Stimulated activated CD4-positive, alpha-beta T cell treated with anti-CD3 and anti-CD28 coated beads, Interleukin-1b, Interleukin-23, amount 100 ng/mL, for 1 hour (primary cell): ENCODE data around the gene SLC35A5.

ENCODE experiments used
- DNase-seq, 2 donors: peaks; one replicate each; pipeline ENCODE4 v3.0.0-alpha.2; 2020; ENCODE audit warnings: low read depth in 2 of 2

The SLC35A5 gene

DNA sequence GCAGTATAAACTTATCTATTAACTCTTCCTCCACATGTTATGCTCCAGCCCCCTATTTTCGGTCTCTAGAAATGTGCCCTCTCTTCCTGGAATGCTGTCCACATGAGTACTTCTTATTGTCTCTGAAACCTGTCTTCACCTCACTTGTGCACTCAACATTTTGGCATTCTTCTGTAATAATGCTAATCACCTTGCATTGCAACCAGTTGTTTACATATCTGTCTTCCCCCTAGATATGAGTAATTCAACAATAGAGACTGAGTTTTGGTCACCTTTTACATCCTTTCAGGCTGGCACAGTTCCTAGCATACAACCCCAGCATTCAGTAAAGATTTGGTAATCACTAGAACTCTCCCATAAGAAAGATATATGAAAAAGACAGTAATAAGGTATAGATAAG is 61.9 kb downstream of the SLC35A5 start:
- no peak for DNase-seq

DNA sequence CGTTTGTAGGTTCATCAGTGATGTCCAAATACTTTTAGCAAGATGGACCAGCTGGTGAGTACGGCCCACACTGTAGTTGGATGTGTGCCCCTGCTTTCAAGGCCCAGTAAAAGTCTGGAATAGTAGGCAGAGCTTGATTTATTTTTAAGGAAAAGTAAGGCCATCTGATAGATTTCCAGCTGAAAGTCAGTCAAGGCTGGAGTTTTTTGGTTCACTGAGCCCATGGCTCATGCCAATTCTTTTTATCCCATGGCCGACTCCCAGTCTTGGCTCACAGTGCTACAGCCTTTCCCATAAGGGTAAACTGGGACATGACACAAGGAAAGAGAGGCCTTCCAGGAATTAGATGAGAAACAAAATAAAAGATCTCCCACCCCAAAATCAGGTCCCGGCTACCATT is 65.6 kb downstream of the SLC35A5 start:
- no peak for DNase-seq

DNA sequence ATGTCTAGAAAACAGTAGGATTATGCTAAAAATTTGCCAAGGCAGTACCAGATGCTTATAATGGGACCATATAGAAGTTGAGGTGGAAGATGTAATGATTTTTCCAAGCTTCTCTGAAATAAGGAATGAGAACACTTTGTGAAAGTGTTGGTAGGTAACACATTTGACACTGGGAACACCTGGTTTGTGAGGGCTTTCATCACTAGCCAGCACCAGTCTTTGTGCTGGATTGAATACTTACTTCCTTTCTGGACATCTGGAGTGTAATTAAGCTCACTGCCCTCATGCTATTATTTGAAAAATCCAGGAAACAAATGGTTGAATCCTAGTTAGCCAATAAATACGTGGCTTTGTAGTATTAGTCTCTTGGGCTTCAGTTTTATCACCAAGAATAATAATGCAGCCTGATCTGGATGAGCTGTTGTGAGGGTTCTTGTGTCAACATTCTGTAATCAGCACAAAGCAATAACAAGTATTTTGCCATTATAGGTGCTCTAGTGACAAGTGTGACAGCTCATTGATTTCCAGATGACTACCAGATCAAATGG is 66.1 kb downstream of the SLC35A5 start:
- no peak for DNase-seq

DNA sequence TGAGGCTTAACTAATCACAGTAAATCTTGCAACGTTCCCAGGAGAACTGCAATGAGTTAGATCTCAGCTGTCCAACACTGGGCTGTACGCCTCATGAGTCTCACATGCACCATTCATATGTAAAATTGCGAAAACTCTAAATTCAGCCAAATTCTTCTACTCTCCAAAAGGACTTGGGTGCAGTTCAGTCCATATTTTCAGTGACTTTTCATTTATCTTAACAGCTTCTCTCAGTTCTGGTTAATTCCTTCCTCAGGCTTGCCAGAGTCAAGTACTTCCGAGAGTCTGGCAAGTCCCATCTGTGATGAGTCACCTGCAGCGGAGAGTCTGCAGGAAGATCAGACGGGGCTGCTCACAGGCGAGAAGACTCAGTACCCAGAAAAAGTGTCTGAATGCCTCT is 67.6 kb downstream of the SLC35A5 start:
- no peak for DNase-seq

DNA sequence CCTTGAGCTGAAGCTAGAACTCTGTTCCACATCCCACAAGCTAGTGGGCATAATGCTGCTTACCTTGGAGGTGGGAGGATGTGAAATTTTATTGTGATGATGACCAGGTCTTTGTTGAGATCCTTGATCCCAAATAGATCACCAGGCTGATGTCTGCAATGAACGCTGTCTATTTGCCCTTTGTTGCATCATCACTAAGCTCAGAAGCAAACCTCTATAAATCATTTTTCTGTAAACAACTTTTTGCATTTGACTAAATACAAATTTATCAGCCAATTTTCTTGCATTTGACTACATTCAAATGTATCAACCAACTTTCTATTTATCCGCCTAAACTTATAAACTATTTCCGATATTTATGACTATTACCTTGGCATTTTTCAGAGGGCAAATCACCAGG is 69.4 kb downstream of the SLC35A5 start:
- no peak for DNase-seq

DNA sequence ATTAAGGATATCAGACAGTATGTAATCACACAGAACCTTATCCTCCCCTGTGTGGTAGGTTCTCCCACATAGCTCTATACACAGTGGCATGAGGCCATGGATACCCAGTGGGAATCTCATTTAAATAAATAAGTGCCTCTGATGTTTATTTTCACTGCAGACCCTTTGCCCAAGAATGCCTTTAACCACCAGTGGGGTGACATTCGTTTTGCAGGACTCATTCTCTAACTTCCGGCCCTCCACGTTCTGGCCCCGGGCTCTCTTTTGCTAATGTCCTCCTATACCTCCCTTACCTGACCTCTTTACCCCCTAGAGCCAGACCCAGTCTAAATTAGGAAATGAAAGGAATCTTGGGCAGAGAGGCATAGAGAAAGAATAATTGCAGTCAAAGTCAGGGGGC is 70.8 kb downstream of the SLC35A5 start:
- no peak for DNase-seq

DNA sequence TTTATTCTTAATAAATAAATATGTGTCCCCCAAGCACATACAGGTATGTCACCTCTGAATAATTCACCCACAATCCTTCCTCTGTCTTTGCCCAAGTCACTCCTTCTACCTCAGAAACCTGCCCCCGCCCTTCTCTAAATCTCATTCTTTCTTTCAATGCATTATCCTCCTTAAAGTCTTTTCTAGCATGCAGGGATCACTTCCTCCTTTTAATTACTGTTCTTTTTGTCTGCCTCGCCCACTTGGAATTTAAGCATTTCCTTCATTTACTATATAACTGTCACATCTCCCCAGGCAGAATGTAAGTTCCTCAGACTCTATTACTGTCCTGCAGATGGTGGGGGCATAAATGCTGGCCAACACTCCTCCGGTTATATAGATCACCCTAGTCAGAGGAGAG is 71.3 kb downstream of the SLC35A5 start:
- no peak for DNase-seq

DNA sequence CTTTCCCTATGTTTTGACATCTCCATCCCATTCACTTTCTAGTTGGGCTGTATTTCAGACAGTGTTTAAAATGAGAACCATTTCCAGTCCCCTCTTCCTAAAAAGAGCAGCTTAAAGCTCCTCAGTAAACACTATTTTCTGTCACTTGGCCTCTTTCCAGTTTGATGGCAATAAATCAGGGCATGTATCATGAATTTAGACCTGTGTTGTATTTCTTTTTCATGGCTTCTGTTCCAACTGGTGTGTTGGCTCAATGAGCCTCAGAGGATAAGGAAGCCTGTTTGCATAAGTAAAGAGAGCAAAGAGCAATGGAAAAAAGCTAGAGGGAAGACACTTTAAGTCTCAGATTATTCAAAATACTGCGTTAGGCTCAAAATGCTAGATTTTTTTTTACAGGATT is 71.9 kb downstream of the SLC35A5 start:
- no peak for DNase-seq

DNA sequence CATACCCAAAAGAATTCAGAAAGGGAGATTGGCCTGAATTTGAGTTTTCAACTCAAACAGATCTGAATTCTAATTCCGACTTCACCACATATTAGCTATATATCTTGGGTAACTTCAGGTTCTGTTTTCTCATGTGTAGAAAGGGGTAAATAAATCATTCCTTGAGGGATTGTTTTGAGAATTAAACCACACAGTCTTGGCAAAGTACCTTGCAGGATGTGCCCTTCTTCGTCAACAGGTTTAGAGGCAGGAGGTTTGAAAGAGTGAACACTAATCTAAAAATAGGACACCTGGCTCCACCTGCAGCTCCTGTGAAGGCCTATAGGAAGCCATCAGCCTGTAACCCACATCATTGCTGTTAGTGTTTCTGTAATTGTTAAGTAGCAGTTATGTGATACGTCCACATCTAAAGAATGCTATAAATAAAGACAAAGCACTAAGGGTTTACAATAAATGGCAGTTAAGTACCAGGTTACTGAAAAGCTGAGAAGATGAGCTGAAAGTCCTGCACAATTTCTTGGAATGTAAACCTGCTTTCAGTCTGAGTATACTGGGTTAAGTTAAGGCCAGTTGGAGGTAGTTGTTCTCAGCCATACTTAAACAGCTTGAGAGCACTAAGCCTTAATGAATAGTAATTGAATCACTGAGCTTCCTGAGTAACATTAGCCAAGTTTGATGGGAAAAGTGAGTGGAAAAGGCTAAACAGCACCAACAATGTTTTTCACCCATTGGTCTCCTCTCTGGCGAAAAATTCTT is 73.1 kb downstream of the SLC35A5 start:
- DNase-seq: no peak
